ENCODE data around the gene CUX1.
"Not testable (repeated sequence)": the region's sequence is repeated elsewhere in the genome, so short reads cannot be mapped to it uniquely, and the experiment has no call there.

The CUX1 gene

GRCh38 chr7:102146122-102146521 is 328.7 kb downstream of the CUX1 start:
- DNase-seq (ENCODE audit: low read depth) = no peak

GRCh38 chr7:102147008-102147407 is 329.6 kb downstream of the CUX1 start:
- DNase-seq (ENCODE audit: low read depth) = no peak

- no peak for DNase-seq (ENCODE audit: low read depth)
These were observed 331.4 kb downstream of the CUX1 start for GRCh38 chr7:102148799-102149198.

GRCh38 chr7:102149416-102149815 is 332.0 kb downstream of the CUX1 start:
- no peak for DNase-seq (ENCODE audit: low read depth)

GRCh38 chr7:102150266-102150665 is 332.8 kb downstream of the CUX1 start:
- no peak for DNase-seq (ENCODE audit: low read depth)

- DNase-seq (ENCODE audit: low read depth) = no peak
These were observed 335.5 kb downstream of the CUX1 start for GRCh38 chr7:102152672-102153598.

GRCh38 chr7:102153599-102153946 is 336.1 kb downstream of the CUX1 start:
- no peak for DNase-seq (ENCODE audit: low read depth)

- no peak for DNase-seq (ENCODE audit: low read depth)
These were observed 337.0 kb downstream of the CUX1 start for GRCh38 chr7:102154425-102154824.

- DNase-seq (ENCODE audit: low read depth) = no peak
These were observed 338.5 kb downstream of the CUX1 start for GRCh38 chr7:102155821-102156441.

GRCh38 chr7:102156867-102157266 is 339.4 kb downstream of the CUX1 start:
- no peak for DNase-seq (ENCODE audit: low read depth)

GRCh38 chr7:102165136-102165535 is 347.7 kb downstream of the CUX1 start:
- DNase-seq (ENCODE audit: low read depth) = no peak

- no peak for DNase-seq (ENCODE audit: low read depth)
These were observed 349.8 kb downstream of the CUX1 start for GRCh38 chr7:102167254-102167653.

GRCh38 chr7:102169651-102170392 is 352.4 kb downstream of the CUX1 start:
- no peak for DNase-seq (ENCODE audit: low read depth)

- no peak for DNase-seq (ENCODE audit: low read depth)
These were observed 353.1 kb downstream of the CUX1 start for GRCh38 chr7:102170393-102170970.

GRCh38 chr7:102173669-102174068 is 356.2 kb downstream of the CUX1 start:
- DNase-seq (ENCODE audit: low read depth) = no peak

- DNase-seq (ENCODE audit: low read depth) = no peak
These were observed 358.2 kb downstream of the CUX1 start for GRCh38 chr7:102175423-102176170.

- no peak for DNase-seq (ENCODE audit: low read depth)
These were observed 361.0 kb downstream of the CUX1 start for GRCh38 chr7:102178410-102178809.

GRCh38 chr7:102180727-102181126 is 363.3 kb downstream of the CUX1 start:
- DNase-seq (ENCODE audit: low read depth) = no peak

GRCh38 chr7:102181517-102181916 is 364.1 kb downstream of the CUX1 start:
- DNase-seq (ENCODE audit: low read depth) = no peak

- DNase-seq (ENCODE audit: low read depth) = no peak
These were observed 364.6 kb downstream of the CUX1 start for GRCh38 chr7:102182016-102182415.

GRCh38 chr7:102183848-102184247 is 366.4 kb downstream of the CUX1 start:
- not testable (repeated sequence) for DNase-seq (ENCODE audit: low read depth)

GRCh38 chr7:102184303-102184702 is 366.9 kb downstream of the CUX1 start:
- DNase-seq (ENCODE audit: low read depth) = no peak
